ENCODE measurements around the gene WFDC2. TPM values are rescaled to one million over a fixed set of nuclear protein-coding genes. Genes with fewer than 3 reads are reported as not detected.

Gene WFDC2
- total RNA-seq, 1 donor from 2014 or later, result not detected

DNA sequence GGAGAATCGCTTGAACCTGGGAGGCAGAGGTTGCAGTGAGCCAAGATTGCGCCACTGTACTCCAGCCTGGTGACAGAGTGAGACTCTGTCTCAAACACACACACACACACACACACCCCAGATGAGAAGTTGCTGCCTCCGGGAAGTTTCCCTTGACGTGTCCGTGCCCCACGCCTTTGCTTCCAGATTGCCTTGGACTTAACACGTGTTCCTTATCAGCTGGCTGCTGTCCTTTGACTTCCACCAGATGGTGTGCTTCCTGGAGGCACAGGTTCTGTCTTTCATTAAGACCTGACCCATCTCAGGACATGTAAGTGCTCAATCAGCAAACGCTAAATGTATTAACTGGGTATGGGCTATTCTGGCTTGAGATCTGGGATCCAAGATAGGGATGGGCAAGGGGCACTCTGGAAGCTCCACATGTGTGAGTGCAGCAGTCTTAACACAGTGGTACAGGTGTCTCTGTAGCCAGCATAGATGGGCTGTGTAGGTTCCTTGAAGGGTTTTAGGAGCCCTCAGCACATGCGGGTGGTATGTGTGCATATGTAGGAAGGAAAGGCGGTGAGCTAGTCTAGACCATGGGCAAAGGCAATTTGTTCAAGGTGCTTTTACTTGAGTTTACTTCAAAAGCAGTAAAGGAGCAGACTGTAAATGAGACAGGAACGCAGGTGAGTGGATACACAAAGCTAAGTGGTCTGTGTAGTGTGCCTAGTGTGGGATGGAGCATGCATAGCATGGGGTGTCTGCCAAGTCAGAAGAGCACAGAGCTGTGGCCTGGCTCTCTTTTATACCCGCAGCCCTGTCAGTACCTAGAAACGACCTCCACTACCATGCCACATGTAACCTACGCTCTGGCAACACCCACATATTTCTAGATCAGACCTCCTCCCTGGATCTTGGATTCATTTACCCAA is 42.1 kb upstream of the WFDC2 start:
- Mint-ChIP-seq H3K4me3 (ENCODE audit: unreplicated experiment) (no peak overlapping the region), H3K36me3 (ENCODE audit: low read depth) (peaks cover 16% of the 10 kb centered on the region), H3K9me3 (ENCODE audit: low read depth) (no peaks in the 10 kb centered on the region), H3K27ac (ENCODE audit: unreplicated experiment) (no peak overlapping the region), H3K27me3 (ENCODE audit: low read depth) (no peaks in the 10 kb centered on the region), H3K4me1 (ENCODE audit: low read depth) (no peaks in the 10 kb centered on the region)
- TF ChIP-seq, protein P1, sequence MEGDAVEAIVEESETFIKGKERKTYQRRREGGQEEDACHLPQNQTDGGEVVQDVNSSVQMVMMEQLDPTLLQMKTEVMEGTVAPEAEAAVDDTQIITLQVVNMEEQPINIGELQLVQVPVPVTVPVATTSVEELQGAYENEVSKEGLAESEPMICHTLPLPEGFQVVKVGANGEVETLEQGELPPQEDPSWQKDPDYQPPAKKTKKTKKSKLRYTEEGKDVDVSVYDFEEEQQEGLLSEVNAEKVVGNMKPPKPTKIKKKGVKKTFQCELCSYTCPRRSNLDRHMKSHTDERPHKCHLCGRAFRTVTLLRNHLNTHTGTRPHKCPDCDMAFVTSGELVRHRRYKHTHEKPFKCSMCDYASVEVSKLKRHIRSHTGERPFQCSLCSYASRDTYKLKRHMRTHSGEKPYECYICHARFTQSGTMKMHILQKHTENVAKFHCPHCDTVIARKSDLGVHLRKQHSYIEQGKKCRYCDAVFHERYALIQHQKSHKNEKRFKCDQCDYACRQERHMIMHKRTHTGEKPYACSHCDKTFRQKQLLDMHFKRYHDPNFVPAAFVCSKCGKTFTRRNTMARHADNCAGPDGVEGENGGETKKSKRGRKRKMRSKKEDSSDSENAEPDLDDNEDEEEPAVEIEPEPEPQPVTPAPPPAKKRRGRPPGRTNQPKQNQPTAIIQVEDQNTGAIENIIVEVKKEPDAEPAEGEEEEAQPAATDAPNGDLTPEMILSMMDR (IDR thresholded peaks at IDR 0.05), result no peak
- DNase-seq (ENCODE audit: low spot score), result no peak

DNA sequence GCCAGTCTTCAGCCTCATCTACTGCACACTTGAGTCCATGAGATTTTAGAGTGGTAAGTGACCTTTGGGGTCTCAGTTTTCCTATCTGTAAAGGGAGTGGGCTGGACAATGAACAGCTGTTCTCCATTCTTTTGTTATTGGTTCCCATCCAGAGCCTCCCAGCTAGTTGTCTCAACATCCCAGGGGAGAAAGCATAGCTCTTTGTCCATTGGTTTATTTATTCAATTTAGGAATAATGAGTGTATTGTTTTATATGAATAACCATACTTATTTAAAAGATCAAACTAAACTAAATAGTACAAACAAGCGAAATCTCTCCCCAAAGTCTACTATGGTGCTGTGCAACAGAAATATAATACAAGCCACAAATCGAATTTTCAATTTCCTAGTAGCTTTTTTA is 39.9 kb upstream of the WFDC2 start:
- peaks cover 4% of the 10 kb centered on the region for H3K4me1 Mint-ChIP-seq (ENCODE audit: low read depth)
- peaks cover 5% of the 10 kb centered on the region for H3K36me3 Mint-ChIP-seq (ENCODE audit: low read depth)
- no peak overlapping the region for H3K4me3 Mint-ChIP-seq (ENCODE audit: unreplicated experiment)
- H3K9me3 Mint-ChIP-seq (ENCODE audit: low read depth), result no peaks in the 10 kb centered on the region
- DNase-seq (ENCODE audit: low spot score), result no peak
- no peak overlapping the region for H3K27ac Mint-ChIP-seq (ENCODE audit: unreplicated experiment)
- TF ChIP-seq, protein P1 (IDR thresholded peaks at IDR 0.05), result no peak
- H3K27me3 Mint-ChIP-seq (ENCODE audit: low read depth), result no peaks in the 10 kb centered on the region

DNA sequence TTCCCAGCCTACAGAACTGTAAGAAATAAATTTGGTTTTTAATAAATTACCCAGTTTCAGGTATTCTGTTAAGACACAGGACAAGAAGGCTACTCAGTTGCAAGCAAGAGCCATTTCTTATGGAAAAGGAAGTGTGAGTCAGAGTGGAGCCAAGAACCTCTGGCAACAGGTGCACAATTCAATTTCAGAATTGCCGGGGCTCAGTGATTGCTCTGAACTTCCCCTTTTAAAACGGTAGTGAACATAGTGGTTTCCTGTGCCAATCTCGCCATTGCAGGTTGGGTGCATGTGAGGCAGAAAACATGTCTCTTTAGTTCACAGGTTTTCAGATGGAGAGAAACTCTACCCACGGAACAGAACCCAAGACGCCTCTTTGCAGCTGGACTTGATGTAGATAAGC is 37.3 kb upstream of the WFDC2 start:
- Mint-ChIP-seq H3K4me1 (ENCODE audit: low read depth) (peaks cover 4% of the 10 kb centered on the region), H3K27me3 (ENCODE audit: low read depth) (no peaks in the 10 kb centered on the region), H3K27ac (ENCODE audit: unreplicated experiment) (no peak overlapping the region), H3K4me3 (ENCODE audit: unreplicated experiment) (no peak overlapping the region), H3K9me3 (ENCODE audit: low read depth) (no peaks in the 10 kb centered on the region), H3K36me3 (ENCODE audit: low read depth) (no peaks in the 10 kb centered on the region)
- TF ChIP-seq, protein P1 (IDR thresholded peaks at IDR 0.05), result no peak
- DNase-seq (ENCODE audit: low spot score), result no peak

DNA sequence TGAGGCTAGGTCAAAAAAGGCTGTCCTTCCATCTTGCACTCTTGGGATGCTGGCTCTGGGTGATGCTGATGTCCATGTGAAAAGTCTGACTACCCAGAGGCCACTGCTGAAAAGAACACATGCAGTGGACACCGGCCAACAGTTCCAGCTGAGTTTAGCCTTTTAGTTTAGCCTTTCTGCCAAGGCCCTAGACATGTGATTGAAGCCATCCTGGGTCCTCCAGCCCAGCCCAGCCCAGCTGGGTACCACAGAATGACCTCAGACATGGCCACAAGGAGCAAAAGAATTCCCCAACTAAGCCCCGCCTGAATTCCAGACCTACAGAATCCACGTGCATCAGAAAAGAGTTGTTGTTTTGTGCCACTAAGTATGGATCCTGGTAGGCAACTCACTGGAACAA is 36.2 kb upstream of the WFDC2 start:
- Mint-ChIP-seq H3K27ac (ENCODE audit: unreplicated experiment) (no peak overlapping the region), H3K4me3 (ENCODE audit: unreplicated experiment) (no peak overlapping the region), H3K27me3 (ENCODE audit: low read depth) (no peaks in the 10 kb centered on the region), H3K4me1 (ENCODE audit: low read depth) (peaks cover 4% of the 10 kb centered on the region), H3K36me3 (ENCODE audit: low read depth) (no peaks in the 10 kb centered on the region), H3K9me3 (ENCODE audit: low read depth) (no peaks in the 10 kb centered on the region)
- TF ChIP-seq, protein P1 (IDR thresholded peaks at IDR 0.05), result no peak
- DNase-seq (ENCODE audit: low spot score), result no peak

DNA sequence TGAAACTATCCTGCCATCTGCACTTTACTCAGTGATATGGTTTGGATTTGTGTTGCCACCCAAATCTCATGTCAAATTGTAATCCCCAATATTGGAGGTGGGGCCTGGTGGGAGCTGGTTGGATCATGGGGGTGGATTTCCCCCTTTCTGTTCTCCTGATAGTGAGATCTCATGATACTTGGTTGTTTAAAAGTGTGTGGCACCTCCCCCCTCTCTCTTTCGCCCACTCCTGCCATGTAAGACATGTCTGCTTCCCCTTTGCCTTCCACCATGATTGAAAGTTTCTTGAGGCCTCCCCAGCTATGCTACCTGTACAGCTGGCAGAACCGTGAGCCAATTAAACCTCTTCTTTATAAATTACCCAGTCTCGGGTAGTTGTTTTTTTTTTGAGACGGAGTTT is 35.6 kb upstream of the WFDC2 start:
- Mint-ChIP-seq H3K27ac (ENCODE audit: unreplicated experiment) (no peak overlapping the region), H3K36me3 (ENCODE audit: low read depth) (no peaks in the 10 kb centered on the region), H3K4me3 (ENCODE audit: unreplicated experiment) (no peak overlapping the region), H3K9me3 (ENCODE audit: low read depth) (no peaks in the 10 kb centered on the region), H3K27me3 (ENCODE audit: low read depth) (no peaks in the 10 kb centered on the region), H3K4me1 (ENCODE audit: low read depth) (peaks cover 4% of the 10 kb centered on the region)
- DNase-seq (ENCODE audit: low spot score), result no peak
- TF ChIP-seq, protein P1 (IDR thresholded peaks at IDR 0.05), result no peak

Data from chondrocyte (in vitro differentiated cells).